HepG2 (cell line): ENCODE measurements around the gene XRCC5. TPM values are rescaled to one million over a fixed set of nuclear protein-coding genes. Genes with fewer than 3 reads are reported as not detected.

Experiments
- CCAR2 ChIP-seq: fragments of 200-400 bp; formaldehyde crosslinking; optimal IDR thresholded peaks from 2 replicates; pipeline ENCODE3; 2018; ENCODE audit warnings: low read depth, mild to moderate bottlenecking, low read length, moderate library complexity
- EHMT2 ChIP-seq: fragments of 200-600 bp; sonication (generic); IDR thresholded peaks from 2 replicates; pipeline ENCODE4 v1.7.0; 2017; ENCODE audit warnings: antibody characterized with exemption, low read depth, low read length, borderline replicate concordance
- FOXO4 ChIP-seq: sonication (generic); formaldehyde crosslinking; conservative IDR thresholded peaks from 2 replicates; pipeline ENCODE4 v1.8.1; 2023; ENCODE audit warnings: missing genetic modification reagents
- KAT8 ChIP-seq: IDR thresholded peaks from 2 replicates; pipeline ENCODE4 v1.6.1; 2016; ENCODE audit warnings: missing genetic modification reagents, missing compliant biosample characterization
- PTBP1 ChIP-seq: fragments of 200-400 bp; formaldehyde crosslinking; IDR thresholded peaks from 2 replicates; pipeline ENCODE4 v1.6.1; 2018; ENCODE audit warnings: low read length, low read depth; ENCODE audit not compliant: poor library complexity, severe bottlenecking
- TOPORS ChIP-seq: sonication (generic); formaldehyde crosslinking; IDR thresholded peaks from 2 replicates; pipeline ENCODE4 v1.8.0; 2023; ENCODE audit warnings: mild to moderate bottlenecking, missing genetic modification reagents
- ZFX ChIP-seq: sonication (generic); formaldehyde crosslinking; IDR thresholded peaks from 2 replicates; pipeline ENCODE4 v1.4.0; 2020; ENCODE audit warnings: mild to moderate bottlenecking, low read depth, missing genetic modification reagents, moderate library complexity
- ZNF441 ChIP-seq: sonication (generic); formaldehyde crosslinking; IDR thresholded peaks from 2 replicates; pipeline ENCODE4 v1.7.0; 2021; ENCODE audit warnings: missing genetic modification reagents, borderline replicate concordance
- ZNF513 ChIP-seq: sonication (generic); formaldehyde crosslinking; conservative IDR thresholded peaks from 2 replicates; pipeline ENCODE4 v1.5.0; 2020; ENCODE audit warnings: missing genetic modification reagents
- ZNF703 ChIP-seq: sonication (generic); formaldehyde crosslinking; IDR thresholded peaks from 2 replicates; pipeline ENCODE4 v1.5.1; 2020; ENCODE audit warnings: missing genetic modification reagents, mild to moderate bottlenecking, moderate library complexity, borderline replicate concordance
- polyA plus RNA-seq, 8 experiments: library from polyadenylated mRNA; depleted of rRNA in 3 of 8; stranded (reverse) in 7 of 8; unstranded in 1 of 8; fragments of >200 nt; fragmentation: Illumina TruSeq in 4 of 8; extraction: Trizol in 4 of 8; gene quantifications; 2 replicates each; pipeline versions ENCODE4 v1.2.1 to v1.2.3, GENCODE V29; 2011 to 2016; ENCODE audit warnings: low read depth in 4 of 8, missing spikeins in 1 of 8, mixed read lengths in 1 of 8; ENCODE audit not compliant: insufficient read depth in 1 of 8
- total RNA-seq, 5 experiments: library from RNA; depleted of rRNA; stranded (reverse); fragments of >200 nt; fragmentation: Illumina TruSeq; extraction: Trizol; gene quantifications; 2 replicates each; pipeline ENCODE4 v1.2.3, GENCODE V29; 2016; ENCODE audit warnings: low read depth in 1 of 5
- TF ChIP-seq, protein P1 (sequence below), 2 experiments: sonication (generic) in 1 of 2; formaldehyde crosslinking in 1 of 2; IDR thresholded peaks; 2 replicates each; pipeline versions ENCODE4 v1.6.1 to v1.9.0; 2014 to 2022; ENCODE audit warnings: antibody characterized with exemption in 1 of 2, borderline replicate concordance in 1 of 2, inconsistent platforms in 1 of 2, low read depth in 1 of 2, missing genetic modification reagents in 1 of 2
- TF ChIP-seq, protein P2 (sequence below): sonication (generic); formaldehyde crosslinking; IDR thresholded peaks from 2 replicates; pipeline ENCODE4 v1.9.0; 2022; ENCODE audit warnings: low read depth, missing genetic modification reagents
- TF ChIP-seq, protein P3 (sequence below): sonication (generic); formaldehyde crosslinking; conservative IDR thresholded peaks from 2 replicates; pipeline ENCODE4 v1.4.0; 2020; ENCODE audit warnings: mild to moderate bottlenecking, missing genetic modification reagents, moderate library complexity

The XRCC5 gene
- total and polyA plus RNA-seq, 2 of the 13 experiments (the other 11 are each of a cell fraction or from before 2014, with no cell fraction given): 264 to 454 TPM

GRCh38 chr2:216081487-216082116 lies 27.5 kb upstream of the XRCC5 start, which contains the start of the genes PECR and TMEM169 (continued):
- TF ChIP-seq FOXO4 (peak; percentile 99; the same call in 1 of the 2 replicates), TOPORS (CRISPR knock-in tag) (0 out of 2 replicates have a peak, but pooled peaks have one; percentile 87), CCAR2 (no peak), EHMT2 (no peak), KAT8 (CRISPR knock-in tag) (peak; percentile 78), ZNF441 (CRISPR knock-in tag) (peak; percentile 94), PTBP1 (no peak), ZFX (CRISPR knock-in tag) (peak; percentile 99), ZNF513 (CRISPR knock-in tag) (no peak), ZNF703 (CRISPR knock-in tag) (no peak)
- TF ChIP-seq, protein P1, sequence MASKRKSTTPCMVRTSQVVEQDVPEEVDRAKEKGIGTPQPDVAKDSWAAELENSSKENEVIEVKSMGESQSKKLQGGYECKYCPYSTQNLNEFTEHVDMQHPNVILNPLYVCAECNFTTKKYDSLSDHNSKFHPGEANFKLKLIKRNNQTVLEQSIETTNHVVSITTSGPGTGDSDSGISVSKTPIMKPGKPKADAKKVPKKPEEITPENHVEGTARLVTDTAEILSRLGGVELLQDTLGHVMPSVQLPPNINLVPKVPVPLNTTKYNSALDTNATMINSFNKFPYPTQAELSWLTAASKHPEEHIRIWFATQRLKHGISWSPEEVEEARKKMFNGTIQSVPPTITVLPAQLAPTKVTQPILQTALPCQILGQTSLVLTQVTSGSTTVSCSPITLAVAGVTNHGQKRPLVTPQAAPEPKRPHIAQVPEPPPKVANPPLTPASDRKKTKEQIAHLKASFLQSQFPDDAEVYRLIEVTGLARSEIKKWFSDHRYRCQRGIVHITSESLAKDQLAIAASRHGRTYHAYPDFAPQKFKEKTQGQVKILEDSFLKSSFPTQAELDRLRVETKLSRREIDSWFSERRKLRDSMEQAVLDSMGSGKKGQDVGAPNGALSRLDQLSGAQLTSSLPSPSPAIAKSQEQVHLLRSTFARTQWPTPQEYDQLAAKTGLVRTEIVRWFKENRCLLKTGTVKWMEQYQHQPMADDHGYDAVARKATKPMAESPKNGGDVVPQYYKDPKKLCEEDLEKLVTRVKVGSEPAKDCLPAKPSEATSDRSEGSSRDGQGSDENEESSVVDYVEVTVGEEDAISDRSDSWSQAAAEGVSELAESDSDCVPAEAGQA (IDR thresholded peaks at IDR 0.05; ENCODE audit: low read depth): no peak
- TF ChIP-seq, protein P1 (CRISPR knock-in tag; IDR thresholded peaks at IDR 0.05; ENCODE audit: borderline replicate concordance): no peak
- TF ChIP-seq, protein P2, sequence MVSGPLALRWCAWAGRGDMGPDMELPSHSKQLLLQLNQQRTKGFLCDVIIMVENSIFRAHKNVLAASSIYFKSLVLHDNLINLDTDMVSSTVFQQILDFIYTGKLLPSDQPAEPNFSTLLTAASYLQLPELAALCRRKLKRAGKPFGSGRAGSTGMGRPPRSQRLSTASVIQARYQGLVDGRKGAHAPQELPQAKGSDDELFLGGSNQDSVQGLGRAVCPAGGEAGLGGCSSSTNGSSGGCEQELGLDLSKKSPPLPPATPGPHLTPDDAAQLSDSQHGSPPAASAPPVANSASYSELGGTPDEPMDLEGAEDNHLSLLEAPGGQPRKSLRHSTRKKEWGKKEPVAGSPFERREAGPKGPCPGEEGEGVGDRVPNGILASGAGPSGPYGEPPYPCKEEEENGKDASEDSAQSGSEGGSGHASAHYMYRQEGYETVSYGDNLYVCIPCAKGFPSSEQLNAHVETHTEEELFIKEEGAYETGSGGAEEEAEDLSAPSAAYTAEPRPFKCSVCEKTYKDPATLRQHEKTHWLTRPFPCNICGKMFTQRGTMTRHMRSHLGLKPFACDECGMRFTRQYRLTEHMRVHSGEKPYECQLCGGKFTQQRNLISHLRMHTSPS (CRISPR knock-in tag): 0 out of 2 replicates have a peak, but pooled peaks have one; percentile 49
- TF ChIP-seq, protein P3, sequence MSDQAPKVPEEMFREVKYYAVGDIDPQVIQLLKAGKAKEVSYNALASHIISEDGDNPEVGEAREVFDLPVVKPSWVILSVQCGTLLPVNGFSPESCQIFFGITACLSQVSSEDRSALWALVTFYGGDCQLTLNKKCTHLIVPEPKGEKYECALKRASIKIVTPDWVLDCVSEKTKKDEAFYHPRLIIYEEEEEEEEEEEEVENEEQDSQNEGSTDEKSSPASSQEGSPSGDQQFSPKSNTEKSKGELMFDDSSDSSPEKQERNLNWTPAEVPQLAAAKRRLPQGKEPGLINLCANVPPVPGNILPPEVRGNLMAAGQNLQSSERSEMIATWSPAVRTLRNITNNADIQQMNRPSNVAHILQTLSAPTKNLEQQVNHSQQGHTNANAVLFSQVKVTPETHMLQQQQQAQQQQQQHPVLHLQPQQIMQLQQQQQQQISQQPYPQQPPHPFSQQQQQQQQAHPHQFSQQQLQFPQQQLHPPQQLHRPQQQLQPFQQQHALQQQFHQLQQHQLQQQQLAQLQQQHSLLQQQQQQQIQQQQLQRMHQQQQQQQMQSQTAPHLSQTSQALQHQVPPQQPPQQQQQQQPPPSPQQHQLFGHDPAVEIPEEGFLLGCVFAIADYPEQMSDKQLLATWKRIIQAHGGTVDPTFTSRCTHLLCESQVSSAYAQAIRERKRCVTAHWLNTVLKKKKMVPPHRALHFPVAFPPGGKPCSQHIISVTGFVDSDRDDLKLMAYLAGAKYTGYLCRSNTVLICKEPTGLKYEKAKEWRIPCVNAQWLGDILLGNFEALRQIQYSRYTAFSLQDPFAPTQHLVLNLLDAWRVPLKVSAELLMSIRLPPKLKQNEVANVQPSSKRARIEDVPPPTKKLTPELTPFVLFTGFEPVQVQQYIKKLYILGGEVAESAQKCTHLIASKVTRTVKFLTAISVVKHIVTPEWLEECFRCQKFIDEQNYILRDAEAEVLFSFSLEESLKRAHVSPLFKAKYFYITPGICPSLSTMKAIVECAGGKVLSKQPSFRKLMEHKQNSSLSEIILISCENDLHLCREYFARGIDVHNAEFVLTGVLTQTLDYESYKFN (CRISPR knock-in tag): peak; percentile 60
